Measurements from ENCODE around the gene BASP1.

DNA sequence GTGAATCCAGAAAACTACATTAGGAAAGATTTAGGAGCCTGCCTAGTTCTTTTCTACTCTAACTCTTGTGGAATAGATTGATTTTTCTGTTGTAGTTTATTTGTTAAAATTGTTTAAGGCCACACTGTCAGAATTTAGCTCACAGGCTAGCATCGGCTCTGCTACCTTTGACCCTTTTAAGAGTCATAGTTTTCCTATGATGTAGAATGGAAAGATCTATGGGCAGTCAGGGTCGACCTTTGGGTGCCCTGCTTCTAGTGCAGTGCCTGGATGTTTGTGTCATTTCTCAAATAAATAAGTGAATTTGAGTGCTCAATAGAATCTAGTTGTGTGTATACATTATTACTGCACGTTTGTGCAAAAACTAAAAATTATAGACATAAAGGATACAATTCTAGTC, 38.7 kb downstream of the BASP1 start:
- TF ChIP-seq POLR2AphosphoS5 (IDR thresholded peaks at IDR 0.05; ENCODE audit: borderline replicate concordance, low read depth, low read length) (no peak), EZH2 (IDR thresholded peaks at IDR 0.05) (no peak), FOXP2 (optimal IDR thresholded peaks at IDR 0.05; ENCODE audit: control extremely low read depth, extremely low read length, insufficient read depth) (no peak)
